ENCODE results near the gene TUBE1. TPM values are rescaled to one million over a fixed set of nuclear protein-coding genes. Genes with fewer than 3 reads are reported as not detected.
"Not testable (repeated sequence)": the region's sequence is repeated elsewhere in the genome, so short reads cannot be mapped to it uniquely, and the experiment has no call there.

The TUBE1 gene
- total RNA-seq, 1 experiment from 2014 or later: 17.1 TPM

DNA sequence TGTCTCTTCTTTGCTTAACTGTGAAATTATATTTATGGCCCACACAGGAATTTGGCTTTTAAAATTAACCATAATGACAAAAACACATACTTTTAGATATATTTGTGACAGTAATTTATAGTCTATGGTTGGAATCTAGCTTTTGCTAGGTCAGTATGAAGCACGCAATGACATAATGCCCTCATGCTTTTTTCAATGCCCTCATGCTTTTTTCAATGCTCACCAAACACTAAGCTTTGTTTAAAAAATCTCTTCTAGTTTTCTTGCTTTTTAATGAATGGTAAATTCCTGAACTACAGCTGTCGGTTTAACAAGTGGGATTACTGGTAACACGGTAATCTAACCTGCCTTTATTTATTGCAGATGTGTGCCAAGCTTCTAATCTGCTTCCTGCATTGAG lies 20.7 kb downstream of the TUBE1 start:
- no peak for DNase-seq (ENCODE audit: low spot score)
- in situ Hi-C loops (cut with HindIII; ENCODE audit: low sequenced_read_pairs): no loop called here

DNA sequence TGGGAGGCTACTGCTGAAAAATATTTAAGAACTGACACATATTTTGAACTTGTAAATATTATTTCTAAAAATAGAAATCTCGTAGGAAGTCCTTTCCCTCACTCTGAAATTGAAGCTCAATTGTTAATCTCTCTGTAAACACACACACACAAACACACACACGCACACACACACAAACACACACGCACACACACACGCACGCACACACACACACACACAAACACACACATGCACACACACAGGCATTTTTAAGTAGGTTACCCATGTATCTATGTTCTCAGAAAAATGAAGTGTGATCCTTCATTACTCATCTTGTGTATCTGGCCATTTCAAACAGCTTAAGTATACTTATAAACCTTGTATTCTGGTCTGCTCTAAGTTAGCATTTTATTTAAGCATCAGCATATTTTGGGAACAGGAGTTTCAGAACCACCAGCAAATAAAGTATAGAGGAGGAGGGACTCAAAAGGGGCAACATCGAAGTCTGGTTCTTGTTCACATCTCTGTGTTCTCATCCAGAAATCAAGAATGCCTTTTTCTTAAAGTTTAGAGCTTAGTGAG lies 21.8 kb downstream of the TUBE1 start:
- in situ Hi-C loops (cut with HindIII; ENCODE audit: low sequenced_read_pairs): no loop called here
- DNase-seq (ENCODE audit: low spot score): no peak

DNA sequence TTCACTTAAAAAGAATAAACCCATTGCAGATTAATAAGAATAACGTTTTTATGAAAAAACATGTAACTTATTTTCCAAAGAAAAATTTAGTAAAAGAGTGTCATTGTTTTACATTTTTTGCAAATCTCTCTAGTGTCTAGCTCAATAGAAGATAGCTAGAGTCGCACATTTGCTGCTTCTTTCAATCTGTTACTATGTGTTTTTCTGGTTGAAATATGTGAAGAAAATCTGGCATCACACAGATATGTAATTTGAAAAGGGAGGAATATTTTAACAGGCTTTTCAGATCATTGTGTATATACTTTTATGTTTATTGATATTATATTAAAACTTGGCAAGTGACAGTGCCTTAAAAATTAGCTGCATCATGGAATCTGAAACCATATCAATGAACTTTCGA lies 24.3 kb downstream of the TUBE1 start:
- in situ Hi-C loops (cut with HindIII; ENCODE audit: low sequenced_read_pairs): no loop called here
- no peak for DNase-seq (ENCODE audit: low spot score)

DNA sequence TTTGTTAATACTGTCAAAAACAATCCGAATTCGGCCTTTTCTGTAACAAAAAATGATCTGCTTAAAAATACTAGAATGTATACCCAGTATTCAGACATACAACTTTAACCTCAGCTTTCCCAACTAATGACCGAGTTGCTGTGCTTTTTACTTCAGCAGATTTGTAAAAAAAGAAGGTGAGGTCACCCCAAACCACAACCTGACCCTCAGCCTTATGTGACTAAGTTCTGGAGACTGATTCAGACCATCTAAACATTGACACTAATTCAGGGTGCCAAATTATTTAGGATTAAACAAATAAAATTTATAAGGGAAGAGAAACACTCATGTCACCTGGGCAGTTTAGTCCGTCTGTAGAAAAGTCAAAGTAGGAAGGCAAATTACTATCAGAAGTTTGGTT lies 25.7 kb downstream of the TUBE1 start:
- in situ Hi-C loops (cut with HindIII; ENCODE audit: low sequenced_read_pairs): no loop called here
- DNase-seq (ENCODE audit: low spot score): no peak

DNA sequence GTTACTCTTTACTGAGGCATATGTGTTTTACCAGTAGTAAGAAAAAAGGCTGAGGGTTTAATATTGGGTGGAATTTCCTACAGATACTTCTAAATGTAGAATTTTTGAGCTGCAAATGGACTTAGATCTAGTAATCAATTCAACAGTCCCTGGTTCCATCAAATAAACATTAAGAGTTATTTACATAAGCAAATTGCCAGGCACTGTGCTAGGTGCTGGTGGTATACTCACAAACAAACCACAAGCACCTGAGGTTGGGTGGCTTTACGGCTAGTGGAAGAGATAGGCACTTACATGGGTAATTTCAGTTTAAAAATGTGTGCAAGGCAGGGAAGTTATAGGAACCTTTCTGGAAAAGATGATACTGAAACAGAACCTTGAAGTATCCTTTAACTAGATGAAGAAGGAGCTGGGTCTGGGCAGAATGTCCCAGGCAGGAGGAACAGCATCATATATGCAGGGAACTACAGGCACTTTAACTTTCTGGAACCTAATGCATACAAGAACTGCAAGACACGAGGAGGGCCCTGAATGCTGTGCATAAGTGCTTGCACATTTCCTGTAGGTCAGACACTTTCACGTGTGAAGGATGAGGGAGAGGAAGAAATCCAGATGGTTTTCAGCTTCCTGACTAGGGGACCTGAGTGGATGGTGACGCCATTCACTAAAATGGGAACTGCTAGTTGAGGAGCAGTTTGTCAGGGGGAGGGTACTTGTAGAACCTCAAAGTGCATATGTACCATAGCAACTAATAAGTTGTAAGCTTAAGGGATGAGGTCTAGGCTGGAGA lies 28.8 kb downstream of the TUBE1 start:
- DNase-seq (ENCODE audit: low spot score): no peak
- in situ Hi-C loops (cut with HindIII; ENCODE audit: low sequenced_read_pairs): no loop called here

DNA sequence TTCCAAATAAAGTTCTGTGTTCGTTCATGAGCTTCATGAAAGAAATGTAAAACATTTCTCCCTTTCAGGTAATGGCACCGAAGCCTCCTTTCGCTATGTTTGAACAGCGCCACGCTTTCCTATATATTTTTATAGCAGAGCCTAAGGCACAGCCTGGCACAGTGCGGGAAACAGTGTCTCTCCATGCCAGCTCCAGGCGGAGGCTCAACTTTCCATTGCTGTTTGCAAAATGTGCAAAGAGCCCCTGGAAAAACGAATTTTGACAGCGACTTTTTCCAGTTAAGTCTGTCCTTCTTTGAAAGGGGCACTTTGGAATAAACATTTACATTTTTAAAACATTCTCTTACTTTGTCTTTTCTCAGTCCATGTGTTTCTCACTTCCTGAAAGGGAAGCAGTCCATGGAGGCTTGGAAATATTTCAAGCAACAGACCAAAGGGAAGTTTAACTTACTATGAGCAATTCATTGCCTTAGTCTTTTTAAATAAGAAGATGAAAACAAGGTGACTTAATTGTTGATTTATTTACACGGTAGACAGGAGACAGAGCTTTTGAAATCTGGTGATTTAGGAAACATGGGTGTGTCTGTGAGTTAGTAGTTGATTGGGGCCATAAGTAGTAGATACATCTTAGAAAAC lies 32.6 kb downstream of the TUBE1 start:
- in situ Hi-C loops (cut with HindIII; ENCODE audit: low sequenced_read_pairs): no loop called here
- DNase-seq (ENCODE audit: low spot score): no peak

DNA sequence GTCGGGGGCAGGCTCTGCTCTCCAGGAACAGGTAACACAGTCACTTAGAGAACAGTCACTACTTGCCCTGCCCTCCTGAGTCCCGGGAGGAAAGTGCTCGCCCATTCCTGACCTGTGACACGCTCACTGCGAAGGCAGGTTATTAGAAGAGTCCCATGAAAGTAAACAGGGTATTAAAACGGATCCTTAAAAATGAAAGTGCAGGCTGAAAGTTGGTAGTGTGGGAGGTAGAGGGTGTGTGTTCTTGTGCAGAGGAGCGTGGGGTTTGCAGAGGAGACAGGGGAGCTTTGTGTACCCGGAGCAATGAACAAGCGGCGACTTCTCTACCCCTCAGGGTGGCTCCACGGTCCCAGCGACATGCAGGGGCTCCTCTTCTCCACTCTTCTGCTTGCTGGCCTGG lies 33.3 kb downstream of the TUBE1 start, which contains the start of gene CCN6:
Gene CCN6 (plus strand): TSS at position 104 of the 400 bp plus-strand sequence. CDS start 254 bp downstream, at position 358.
- DNase-seq (ENCODE audit: low spot score): no peak
- in situ Hi-C loops (cut with HindIII; ENCODE audit: low sequenced_read_pairs): no loop called here

DNA sequence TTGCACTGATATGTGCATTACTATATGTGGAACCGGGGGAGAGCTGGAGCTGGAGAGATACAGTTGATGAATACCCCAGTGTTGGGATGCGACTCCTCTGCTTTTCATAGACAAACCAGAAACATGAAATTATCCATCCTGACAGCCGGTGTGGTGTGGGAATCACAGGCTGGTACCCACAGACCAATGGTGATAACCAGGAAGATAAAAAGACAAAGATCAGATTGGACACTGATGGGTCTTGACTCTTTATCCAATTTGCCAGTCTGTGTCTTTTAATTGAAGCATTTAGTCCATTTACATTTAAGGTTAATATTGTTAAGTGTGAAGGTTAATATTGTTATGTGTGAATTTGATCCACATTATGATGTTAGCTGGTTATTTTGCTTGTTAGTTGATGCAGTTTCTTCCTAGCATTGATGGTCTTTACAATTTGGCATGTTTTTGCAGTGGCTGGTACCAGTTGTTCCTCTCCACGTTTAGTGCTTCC lies 36.0 kb downstream of the TUBE1 start:
- DNase-seq (ENCODE audit: low spot score); in situ Hi-C loops (cut with HindIII; ENCODE audit: low sequenced_read_pairs): not testable (repeated sequence)

DNA sequence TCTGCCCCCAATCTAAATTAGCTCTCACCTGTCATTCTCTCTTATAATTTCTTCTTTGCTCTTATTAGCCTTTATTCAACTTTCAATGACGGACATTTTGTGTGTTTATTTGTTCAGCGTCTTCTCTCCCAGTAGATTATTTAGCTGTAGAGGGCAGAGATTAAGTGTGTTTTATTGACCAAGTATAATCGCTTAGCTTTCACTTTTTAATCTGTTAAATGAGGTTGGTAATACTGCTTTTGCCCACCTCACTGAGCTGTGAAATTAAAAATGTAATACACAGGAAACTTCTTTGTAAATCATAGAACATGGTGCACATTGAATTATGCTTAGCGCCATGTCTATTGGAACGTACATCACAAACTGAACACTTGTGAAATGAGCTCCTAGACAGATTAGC lies 36.9 kb downstream of the TUBE1 start:
- in situ Hi-C loops (cut with HindIII; ENCODE audit: low sequenced_read_pairs): no loop called here
- no peak for DNase-seq (ENCODE audit: low spot score)

DNA sequence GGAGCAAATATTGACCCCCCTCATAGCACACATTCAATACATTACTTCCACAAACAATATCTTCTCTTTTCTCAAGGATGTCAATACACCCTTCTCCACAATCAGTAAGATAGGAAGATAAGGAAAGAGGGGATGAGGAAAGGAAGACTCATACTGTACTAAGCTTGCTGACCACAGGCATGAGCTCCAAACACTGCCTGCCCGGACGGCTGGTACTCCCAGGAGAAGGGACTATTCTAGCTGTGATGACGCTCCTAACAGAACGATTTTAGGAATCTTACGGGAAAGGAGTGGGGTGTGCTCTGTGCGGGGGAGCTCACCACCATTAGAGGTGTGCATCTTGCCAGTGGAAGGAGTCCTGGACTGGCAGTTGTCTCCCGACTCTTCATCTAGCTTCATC lies 37.3 kb downstream of the TUBE1 start:
- in situ Hi-C loops (cut with HindIII; ENCODE audit: low sequenced_read_pairs): no loop called here
- no peak for DNase-seq (ENCODE audit: low spot score)

DNA sequence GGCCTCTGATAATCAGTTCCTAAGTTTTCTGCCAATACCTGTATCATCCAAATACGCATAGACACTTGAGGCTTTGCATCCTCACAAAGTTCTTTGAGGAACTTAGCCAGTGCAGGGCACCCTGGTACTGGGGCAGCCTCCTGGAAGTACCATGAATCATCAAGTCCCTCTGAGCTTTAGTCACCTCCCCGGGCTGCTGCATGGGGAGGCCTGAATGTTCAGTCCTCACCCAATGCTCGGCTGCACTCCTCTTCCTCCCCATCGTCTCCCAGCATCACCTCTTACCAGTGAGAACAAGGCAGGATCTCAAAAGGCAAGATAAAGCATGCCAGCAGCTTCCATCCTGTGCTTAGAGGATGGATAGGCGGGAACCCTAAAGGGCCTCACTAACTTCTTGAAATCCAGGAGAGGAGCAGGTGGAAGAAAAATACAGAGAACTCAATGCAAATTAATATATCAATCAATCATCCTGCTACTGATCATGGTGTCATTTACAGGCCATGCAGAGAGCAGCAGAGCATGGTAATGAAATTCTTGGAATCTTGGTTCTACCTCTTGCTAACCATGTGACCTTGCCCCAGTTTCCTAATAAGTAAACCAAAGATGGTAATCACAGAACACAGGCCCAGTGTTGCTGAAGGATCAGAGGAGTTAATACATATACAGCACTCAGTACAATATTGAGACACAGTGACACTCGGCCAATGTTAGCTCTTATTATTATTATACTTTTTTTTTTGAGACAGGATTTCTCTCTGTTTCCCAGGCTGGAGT lies 38.1 kb downstream of the TUBE1 start:
- in situ Hi-C loops (cut with HindIII; ENCODE audit: low sequenced_read_pairs): no loop called here
- no peak for DNase-seq (ENCODE audit: low spot score)

DNA sequence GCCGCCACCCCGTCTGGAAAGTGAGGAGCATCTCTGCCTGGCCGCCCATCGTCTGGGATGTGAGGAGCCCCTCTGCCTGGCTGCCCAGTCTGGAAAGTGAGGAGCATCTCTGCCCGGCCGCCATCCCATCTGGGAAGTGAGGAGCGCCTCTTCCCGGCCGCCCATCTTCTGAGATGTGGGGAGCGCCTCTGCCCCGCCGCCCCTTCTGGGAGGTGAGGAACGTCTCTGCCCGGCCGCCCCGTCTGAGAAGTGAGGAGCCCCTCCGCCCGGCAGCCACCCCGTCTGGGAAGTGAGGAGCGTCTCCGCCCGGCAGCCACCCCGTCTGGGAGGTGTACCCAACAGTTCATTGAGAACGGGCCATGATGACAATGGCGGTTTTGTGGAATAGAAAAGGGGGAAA lies 39.8 kb downstream of the TUBE1 start:
- DNase-seq (ENCODE audit: low spot score); in situ Hi-C loops (cut with HindIII; ENCODE audit: low sequenced_read_pairs): not testable (repeated sequence)

DNA sequence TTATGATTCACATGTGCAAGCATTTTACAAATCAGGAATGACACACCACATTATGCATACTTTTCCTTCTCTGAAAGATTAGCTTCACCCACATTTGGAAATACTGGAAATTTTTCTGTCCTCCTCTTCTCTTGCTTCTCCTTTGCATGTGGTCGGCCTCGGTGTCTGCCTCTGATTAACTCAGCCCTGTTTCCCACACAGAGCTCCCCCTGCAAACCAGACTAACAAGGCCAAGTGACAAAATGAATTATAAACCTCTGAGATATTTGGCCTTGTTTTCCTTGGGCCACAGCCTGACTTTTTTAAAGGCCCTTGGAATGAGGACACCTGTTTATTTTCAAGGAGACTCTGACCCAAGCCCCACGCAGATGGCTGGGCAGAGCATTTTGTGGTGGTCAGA lies 42.4 kb downstream of the TUBE1 start:
- in situ Hi-C loops (cut with HindIII; ENCODE audit: low sequenced_read_pairs): no loop called here
- no peak for DNase-seq (ENCODE audit: low spot score)

DNA sequence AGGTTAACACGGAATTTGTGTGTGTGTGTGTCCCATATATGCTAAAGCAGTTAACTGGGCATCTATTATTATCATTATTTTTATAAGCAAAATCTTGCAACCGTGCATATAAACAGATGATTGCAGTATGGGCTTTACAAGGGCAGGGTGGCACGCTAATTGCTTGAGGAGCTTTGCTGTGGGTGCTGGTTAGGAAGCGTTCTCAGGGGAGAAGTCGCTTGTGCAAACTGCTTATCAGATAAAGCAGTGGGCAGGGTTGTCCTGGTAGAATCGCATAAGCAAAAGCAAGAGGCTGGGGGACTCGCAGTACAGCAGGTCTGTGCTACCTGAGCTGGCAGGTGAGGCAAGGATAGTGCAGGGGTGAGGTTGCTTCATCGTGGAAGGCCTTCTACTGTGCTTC lies 43.1 kb downstream of the TUBE1 start:
- in situ Hi-C loops (cut with HindIII; ENCODE audit: low sequenced_read_pairs): no loop called here
- DNase-seq (ENCODE audit: low spot score): no peak

DNA sequence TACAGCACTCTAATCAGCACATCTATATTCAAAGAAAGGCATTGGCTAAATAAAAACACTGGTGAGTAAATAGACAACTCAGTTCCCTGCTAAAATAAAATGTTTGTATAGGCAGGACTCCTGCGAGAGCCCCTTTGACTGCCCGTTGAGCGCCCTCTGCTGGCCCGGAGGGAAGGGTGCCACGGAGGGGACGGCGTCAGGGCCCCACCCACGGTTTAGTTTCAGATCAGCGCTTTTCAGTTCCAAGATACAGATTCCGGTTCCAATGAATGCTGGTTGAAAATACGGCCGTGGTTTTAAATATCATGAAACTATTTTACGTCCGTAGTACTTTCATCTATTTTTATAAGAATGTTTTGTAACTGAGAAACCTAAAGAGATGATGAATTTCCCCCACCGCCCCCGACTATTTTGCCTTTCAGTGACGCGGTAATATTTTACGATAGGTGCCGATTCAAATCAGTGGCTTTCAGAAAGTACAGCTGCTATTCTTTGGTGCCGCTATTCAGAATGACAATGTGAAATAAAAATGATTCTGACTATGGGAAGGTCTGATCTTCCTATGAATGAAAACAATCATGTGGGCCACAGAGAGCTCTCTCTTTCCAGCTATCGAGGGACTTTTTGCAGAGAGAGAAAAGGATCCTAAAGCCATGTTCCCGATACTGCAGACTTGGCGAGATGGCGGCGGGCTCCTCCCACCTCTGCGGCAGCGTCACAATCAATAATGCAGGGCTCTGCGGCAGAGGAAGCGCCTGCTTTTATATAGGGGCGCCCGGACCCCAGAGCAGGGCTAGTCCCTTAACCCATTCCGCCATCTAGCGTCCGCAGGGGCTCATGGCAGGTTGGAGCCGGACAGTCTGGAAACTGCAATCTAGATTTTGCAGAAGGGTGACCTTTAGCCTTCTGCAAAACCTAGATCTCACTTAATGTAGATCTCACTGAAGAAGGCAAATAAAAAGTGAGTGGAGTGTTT lies 44.0 kb downstream of the TUBE1 start:
- in situ Hi-C loops (cut with HindIII; ENCODE audit: low sequenced_read_pairs): no loop called here
- peak; percentile 93 for DNase-seq (ENCODE audit: low spot score)

DNA sequence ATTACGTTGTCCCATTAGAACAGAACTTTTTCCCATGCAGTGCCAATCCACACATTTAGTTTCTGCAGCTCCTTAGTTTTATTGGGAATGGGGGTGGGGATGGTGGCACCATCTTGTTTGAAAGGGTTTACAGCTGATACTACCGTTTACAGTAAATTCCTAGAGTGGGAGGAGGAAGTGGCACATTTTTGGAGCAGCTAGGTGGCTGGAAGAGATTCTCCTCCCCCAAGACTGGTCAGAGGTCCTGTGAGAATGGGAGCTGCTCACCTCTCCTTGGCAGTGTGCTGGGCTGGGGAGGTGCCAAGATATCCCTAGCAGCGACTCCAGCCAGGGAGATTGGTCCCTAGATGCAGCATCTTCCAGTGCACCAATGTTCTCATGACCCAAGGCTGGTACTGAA lies 45.7 kb downstream of the TUBE1 start:
- in situ Hi-C loops (cut with HindIII; ENCODE audit: low sequenced_read_pairs): no loop called here
- DNase-seq (ENCODE audit: low spot score): no peak

DNA sequence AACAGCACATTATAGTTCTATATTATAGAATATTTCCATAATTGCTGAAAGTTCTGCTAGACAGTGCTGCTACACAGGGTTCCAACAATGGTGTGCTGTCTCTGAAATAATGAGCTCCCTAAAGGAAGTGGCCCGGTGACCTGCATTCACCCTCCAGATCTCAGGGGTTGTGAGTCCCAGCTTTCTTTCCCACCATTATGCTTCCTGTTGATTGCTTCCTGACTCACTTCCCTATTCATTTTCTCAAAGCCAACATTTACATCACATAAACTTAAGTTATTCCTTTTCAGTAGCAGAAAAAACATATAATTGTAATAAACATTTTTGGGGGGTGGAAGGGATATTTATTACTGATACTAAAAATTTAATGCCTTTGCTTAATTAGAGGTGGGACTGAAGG lies 46.3 kb downstream of the TUBE1 start:
- in situ Hi-C loops (cut with HindIII; ENCODE audit: low sequenced_read_pairs): no loop called here

DNA sequence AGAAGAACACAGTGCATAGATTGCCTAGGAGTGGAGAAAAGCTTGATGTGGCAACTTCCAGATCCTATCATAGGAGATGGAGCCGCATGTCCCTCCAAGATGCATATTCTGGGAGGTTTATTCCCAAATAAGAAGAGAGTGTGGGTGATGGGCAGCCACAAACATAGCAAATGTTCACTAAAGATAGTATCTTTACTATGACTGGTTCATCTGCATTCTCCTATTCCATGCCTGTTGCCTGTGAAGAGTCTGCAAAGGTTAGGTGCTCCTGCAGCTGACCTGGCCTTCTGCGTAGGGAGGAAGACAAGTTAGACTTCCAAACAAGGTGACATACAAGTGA lies 47.9 kb downstream of the TUBE1 start:
- in situ Hi-C loops (cut with HindIII; ENCODE audit: low sequenced_read_pairs): no loop called here
- DNase-seq (ENCODE audit: low spot score): no peak

More for the DNA sequence above, 46.3 kb downstream of the TUBE1 start:
- no peak for DNase-seq (ENCODE audit: low spot score)

Measured in G401 (cell line).